DLD1 (cell line): ENCODE data around the gene SPEN.

Experiments used
- in situ Hi-C: cut with HindIII; loops from 2 replicates; pipeline ENCODE4 v1.10.0; 2017; ENCODE audit warnings: low sequenced_read_pairs

Gene SPEN

DNA sequence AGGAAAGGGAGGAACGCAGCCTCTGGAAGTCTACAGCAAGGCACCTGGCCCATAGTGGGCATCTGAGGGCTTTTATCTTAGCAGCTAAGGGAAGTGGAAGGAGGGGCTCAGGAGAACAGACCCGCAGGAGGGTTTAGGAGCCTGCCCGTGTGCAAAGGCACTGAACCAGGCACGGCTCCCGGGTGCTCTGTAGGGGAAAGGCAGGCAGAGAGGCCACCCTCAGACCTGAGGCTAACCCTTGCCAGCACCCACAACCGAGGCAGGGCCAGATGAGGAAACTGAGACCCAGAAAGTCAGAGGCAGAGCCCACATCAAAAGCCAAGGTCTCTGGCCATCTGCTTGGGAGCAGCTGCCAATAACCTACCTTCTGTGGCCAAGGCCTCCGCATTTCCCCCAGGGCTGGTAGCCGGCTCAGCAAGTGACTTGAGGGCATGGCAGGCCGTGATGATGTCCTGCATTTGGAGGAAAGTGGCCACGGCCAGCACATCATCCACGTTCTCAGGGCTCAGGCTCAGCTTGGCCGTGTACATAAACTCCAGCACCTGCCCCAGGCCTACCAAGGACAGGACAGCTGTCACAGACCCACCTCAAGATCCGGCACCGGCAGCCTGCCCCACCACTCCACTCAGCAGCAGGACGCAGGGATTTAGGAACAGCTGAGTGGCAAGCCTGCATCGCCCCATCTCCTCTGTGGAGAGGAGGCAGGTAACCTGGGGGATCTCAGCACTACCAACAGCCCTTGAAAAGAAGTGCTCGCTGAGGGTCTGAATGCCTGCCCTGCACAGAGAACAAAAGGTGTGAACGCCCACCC is 99.3 kb downstream of the SPEN start:
- in situ Hi-C loops = no loop called here

DNA sequence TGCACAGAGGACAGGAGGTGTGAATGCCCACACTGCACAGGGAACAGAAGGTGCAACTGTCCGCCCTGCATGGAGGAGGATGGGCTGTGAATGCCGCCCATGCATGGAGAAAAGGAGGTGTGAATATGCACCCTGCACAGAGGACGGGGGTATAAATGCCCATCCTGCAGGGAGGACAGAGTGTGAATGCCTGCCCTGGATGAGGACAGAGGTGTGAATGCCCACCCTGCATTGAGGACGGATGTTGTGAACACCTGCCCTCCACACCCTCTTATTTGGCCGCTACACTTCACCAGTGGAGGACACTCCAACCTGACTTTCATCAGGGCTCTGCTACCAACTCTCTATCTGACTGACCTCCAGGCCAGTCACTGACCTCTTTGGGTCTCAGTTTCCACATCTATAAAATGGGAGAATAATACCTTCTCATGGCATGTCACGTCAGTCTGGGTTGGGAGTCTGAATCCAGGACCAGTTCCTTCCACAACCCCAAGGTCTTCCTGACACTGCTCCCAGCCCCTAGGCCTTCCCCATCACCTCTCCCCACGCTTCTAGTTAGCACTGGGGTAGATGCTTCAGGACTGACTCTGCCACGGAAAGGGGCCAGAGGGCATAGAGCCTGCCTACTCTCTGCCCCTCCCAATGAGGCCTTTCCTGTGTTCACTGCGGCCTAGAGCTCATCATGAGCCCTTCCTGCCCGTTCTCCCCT is 100.0 kb downstream of the SPEN start:
- in situ Hi-C loops = no loop called here

DNA sequence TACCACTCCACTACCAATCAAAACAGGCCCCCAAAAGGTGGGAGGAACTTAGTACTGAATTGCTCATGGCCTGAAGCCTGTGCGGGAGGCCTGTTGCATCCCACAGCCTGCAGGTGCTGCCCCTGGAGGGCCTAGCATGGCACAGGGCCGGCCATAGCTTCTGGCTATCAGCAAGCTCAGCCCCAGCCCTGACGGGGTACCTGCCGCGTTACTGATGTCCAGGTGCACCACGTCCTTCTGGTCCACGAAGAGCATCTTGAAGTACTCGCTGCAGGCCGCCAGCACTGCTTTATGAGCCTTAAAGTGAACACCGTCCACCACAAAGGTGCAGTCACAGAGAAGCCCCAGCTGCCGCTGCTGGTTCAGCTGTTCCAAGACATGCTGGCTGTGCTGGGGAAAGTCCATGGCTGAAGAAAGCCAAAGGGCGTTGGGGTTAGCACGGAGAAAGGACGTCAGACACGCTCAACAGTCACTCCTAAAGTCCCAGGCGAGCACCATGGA is 100.6 kb downstream of the SPEN start:
- in situ Hi-C loops = no loop called here

DNA sequence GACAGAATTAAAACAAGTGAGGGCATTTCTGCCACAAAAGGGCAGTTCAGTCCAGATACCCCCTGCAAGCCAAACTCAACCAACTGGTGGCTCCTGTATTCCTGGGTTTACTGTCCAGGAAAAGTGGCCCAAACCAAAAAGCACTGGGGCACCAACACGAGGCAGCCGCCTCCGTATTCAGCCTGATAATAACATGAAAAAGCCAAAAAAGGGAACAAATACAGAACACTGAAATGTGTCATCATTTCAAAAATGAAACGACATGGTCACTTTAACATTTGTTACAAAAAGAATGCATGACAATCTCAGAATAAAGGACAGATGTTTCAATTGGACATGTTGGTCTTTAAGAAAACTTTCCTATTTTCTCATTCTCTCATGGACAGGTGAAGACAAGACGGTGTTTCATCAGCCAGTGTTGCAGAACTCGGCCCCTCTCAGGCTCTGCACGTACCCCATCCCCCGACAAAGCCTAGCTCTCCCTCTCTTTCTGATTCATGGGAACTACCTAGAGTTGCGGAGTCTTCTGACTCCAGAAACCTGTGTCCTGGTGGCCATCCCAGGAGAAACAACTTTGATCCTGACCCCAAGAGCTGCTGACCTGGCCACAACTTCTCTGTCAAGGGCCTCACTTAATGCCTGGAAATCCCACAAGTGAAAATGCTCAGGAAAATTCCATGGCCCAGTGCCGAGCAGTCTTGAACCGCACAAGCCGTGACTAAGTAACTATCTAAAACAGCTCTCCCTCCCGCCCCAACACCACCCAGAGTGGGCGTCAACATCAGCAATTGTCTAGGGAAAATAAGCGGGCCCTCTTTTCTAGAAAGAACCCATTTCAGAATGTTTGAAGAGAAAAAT is 101.3 kb downstream of the SPEN start:
- in situ Hi-C loops = no loop called here

DNA sequence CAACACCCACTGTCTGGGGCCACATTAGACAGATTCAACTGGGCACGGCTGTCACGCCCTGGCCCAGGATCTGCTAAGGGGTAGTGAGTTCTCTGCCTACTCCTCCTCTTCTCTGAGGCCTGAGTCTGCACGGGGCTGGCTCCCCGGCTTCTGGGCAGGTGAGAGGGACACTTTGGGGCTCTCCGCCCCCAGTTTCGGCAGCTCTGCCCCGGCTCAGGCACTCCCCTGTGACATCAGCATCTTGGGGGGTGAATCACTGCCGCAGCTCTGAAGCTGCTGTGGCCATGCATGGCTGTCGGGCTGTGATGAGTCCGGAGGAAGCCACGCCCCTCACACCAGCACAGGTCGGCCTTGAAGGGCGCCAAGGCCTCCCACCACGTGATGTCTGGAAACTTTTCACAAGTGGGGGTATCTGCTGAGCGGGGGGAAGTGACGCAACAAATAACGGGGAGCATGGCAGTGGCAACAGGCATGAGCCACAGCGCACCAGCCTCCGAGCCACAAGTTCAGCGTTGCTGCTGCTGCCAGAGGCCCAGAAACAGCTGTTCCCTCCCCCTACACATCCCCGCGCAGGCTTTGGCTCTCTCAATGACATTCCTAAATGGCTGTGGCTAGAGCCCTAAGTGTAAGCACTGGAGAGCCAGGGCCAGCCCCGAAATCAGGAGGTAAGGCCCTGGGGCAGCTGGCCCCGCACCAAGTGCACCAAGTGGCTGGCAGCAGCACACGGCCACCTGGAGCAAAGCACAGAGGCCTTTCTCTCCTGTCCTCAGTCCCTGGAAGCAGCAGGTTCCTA is 102.1 kb downstream of the SPEN start:
- in situ Hi-C loops = no loop called here

DNA sequence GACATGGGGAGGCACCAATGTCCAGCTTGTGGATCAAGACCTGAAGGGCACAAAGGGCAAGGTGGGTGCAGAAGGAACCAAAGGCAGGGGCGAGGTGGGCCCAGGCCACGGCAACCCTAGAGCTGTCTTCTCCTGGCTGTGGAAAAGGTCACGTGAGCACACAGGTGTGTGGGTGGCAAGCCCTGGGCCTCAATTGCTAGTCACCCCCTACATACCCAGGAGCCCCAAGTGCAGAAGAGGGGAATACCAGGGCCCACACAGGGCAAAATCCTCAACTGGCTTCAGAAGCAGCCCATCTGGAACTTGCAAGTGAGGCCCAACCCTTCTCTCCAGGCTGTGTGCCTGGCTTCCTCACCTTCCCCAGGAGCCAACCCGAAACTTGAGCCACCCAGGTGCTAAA is 102.8 kb downstream of the SPEN start:
- in situ Hi-C loops = no loop called here

DNA sequence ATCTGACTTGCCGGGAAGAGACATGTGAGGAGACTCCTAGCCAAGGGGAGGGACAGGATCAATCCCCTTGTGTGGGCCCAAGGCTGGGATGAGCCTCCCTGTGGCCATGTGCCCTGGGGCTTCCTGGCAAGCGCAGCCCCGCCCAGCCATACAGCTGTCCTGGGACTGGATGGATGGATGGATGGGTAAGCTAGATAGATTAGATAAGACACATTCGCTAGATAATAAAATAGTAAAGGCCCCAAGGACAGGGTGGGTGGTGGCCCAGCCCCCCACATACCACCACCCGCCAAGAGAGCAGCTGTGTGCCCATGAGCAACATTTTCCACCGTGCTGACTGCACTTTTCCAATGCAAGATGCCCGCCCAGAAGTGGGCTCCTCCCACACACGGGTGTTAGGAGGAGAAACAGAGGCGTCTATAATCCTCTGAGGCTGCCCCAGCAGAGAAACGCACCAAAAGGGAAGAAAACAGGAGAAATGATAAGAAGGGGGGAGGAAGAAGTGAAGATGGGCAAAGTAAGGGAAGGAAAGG is 103.3 kb downstream of the SPEN start:
- in situ Hi-C loops = no loop called here

DNA sequence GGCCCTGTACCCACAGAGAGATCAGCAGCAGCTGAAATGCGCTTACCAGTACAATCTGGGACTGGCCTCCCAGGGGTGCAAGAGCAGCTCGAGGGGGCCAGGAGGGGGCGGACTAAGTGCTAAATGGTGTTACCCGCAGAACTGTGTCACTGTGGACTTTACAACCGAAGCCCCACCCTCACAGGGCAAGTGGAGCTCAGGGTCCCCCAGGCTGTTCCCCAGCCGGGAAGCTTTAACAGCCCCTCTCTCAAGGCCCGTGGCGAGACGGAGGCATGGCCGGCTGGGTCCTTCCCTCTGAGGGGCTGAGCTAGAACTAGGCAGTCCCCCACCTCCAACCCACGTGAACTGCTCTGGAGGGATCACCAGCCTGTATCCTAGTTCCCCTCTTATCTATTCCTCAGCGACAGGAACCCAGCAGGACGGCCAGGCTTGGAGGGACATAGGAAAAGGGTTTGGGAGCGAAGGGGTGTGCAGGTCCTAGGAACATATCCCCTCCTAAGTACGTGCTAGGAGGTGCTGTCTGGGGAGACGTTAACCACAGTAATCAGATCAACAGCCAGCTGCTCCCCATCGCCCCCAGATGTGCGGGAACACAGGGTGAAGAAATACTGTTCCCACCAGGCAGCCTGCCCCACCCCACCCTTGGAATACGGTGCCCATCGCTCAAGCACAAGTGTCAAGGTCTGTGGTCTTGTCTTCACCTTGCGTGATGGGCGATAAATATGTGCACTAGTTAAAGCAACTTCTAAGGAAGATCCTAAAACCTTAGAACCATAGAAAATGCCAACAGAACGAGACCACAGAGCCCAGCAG is 104.0 kb downstream of the SPEN start:
- in situ Hi-C loops = no loop called here

DNA sequence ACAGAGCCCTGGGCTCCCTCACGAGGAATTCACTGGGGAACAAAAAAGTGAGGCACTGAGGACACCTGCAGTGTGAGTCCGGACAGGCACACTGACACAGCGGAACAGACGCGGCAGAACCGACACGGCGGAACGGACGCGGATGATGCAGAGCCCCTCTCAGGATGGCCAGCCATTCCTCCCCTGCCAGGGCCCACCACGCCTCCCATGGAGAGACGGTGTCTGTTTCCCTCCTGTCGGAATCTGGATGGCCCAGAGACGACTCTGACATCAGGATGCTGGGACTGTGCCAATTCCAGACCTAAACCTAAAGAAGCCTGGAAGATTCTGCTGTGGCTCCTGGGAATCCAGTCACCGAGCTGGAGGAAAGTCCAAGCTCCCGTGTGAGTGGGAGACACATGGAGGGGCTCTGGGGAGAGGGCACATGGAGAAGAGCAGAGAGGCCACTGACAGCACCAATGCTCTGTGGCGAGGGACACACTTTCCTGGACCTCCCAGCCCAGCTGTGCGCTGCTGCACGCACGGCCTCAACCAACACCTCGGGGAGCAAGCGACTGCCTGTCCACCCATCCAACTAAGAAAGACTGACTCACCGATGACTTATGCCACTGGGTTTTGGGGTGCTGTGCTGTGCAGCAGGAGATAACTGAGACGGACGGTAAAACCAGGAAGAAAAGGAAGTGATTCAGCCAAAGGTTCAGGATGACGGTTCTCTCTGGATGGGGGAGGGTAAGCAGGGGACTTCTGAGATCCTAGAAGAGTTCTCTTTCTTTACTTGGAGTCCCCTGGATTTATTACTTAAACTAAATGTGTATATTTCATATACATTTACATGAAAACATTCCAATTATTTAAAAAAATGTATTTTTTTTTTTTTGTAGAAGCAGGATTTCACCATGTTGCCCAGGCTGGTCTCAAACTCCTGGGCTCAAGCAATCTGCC is 105.1 kb downstream of the SPEN start:
- in situ Hi-C loops = no loop called here

DNA sequence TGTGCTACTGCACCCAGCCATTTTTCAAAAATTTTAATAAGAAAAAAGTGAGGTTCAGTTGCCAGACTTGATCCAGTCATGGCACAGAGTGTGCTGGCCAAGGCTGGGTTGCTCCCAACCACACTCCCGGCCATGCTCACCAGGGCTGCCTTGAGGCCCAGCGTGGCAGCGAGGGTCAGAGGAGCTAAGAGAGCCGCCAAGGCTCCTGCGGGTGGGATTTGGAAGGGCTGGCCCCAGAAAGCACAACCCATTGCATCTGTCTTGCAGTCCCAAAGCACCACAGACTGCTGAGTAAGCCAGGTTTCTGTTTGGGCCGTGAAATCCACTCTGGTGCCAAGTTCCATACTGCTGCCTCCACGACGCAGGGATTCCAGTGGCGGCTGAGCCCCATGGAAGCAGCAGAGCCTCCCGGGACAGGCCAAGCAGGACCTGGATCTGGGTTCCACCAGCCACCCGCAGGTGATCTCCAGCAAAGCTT is 105.8 kb downstream of the SPEN start:
- in situ Hi-C loops = no loop called here

DNA sequence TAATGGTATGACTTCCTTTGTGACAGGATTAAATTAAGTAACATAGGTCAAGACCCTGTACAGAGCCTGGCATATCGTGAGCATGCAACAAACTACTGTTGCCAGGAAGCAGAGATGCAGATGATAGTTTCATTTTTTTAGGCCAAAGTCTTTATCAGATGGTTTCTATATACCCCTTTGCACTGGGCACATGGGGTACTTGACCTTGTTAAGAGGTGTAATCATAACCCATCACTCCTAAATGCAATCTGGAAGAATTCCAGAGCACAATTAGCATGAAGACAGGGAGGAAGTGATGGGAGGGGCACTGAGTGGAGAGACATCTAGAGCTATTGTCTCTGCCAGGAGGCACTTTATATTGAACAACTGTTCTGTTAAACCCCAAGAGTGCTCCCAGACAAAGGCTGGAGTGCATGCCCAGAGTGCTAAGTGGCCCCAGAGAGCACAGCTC is 106.3 kb downstream of the SPEN start:
- in situ Hi-C loops = no loop called here

DNA sequence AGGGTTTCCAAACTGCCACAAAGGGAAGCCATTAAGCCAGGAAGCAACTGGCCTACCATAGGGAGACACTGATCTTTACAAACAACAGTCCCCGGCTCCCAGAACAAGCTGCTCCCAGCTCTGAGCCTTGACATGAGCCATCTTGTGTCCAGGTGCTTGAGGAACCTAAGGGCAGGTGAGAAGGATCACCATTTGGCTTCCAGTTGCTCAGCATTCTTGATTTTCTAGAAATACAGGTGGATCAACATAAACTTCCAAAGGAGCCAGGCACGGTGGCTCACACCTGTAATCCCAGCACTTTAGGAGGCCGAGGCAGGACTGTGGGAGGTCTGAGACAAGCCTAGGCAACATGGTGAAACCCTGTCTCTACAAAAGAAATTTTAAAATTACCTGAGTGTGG is 106.8 kb downstream of the SPEN start:
- in situ Hi-C loops = no loop called here

DNA sequence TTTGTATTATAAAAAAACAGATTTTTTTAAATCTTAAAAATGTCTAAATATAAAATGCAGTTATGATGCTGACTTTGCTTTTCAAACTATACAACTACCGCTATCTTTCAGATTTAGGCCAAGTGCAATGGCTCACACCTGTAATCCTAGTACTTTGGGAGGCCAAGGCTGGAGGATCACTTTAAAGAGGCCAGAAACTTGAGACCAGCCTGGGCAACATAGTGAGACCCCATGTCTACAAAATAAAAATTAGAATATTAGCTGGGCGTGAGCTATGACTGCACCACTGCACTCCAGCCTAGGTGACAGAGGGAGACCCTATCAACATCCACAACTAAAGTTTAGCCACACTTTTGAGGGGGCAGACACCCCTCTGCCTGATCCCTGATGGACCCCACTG is 108.0 kb downstream of the SPEN start:
- in situ Hi-C loops = no loop called here

DNA sequence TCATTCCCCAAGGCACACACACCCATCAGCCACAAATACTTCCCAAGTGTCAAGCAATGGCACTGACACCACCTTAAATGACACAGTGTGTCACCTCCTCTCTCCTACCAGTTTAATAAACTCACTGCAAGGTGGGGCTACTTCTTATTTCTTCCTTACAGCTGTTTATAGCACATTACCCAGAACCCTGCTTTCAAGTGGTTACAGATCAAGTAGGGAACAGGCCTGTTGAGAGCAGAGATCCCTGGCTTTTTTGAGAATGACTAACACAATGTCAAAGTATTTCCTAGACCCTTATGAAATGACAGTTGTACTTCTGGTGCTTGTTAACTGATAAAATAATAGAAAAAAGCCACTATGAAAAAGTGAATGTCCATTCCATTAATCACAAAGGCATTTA is 108.6 kb downstream of the SPEN start:
- in situ Hi-C loops = no loop called here

DNA sequence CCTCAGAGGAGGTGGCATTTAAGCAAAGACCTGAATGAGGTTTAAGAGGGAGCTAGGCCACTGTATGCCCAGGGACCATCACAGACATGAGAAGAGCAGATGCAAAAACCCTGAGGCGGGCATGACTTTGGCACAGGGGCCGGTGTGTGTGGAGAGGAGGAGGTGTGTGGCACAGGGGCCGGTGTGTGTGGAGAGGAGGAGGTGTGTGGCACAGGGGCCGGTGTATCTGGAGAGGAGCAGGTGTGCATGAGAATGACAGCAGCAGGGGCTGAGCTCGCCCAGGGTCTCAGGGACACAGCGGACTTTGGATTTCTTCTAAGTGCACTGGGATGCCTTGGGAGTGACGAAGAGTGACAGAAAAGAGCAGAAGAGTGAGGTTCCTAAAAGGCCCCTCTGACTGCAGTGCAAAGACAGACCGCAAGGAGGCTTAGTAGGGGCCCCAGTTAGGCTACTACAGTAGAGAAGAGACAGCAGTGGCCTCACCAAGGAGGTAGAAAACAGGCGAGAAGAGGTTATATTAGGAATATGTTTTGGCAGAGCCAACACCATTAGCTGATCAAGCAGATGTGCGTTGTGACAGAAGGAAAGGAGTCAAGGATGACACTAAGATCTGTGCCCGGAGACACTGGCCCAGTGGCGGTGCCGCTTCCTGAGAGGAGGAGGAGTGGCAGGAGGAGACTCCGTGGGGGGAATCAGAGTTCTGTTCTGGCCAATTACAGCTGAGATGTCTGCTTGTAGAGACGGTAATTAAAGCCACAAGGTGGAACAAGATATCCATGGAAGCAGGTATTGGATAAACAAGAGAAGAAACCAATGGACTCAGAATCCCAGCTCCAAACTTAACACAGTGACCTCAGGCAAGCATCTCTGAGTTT is 110.0 kb downstream of the SPEN start:
- in situ Hi-C loops = no loop called here

DNA sequence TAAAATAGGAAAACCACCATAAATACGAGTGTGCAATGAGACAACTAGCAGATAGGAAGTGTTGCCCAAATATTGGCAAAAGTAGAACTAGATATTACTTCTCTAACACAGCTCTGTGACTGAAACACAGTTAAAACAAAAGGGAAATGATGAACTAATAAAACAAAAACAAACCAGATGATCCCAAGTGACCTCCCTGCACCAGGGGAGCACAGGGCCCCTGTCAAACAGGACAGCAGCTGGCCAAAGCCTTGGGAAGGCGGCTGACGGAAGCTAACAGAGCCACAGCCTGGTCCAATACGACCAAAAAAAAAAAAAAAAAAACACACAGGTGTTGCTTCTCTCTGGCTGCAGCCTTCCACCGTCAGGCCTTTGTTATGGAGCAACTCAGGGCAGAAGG is 110.6 kb downstream of the SPEN start:
- in situ Hi-C loops = no loop called here

DNA sequence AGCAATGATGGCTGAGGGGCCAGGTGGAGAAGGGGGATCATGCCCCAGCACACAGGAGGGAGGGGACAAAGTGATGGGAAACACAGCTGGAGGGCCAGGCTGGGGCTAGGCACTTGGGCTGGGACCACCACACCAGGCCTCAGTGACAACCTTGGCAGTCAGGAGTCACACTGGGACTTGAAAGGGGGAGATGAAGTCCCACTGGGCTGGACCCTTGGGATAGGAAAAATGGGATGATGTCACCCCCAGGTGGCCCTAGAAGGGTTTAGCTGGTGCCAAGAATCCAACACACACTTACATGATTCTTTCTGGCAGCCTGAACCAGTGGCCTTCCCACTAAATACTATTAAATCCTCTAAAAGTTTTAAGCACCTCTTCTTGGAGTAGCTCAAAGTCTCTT is 111.3 kb downstream of the SPEN start:
- in situ Hi-C loops = no loop called here
